HG02884 (cell line): ENCODE measurements around the gene ZFHX3.
"Not testable (repeated sequence)": the region's sequence is repeated elsewhere in the genome, so short reads cannot be mapped to it uniquely, and the experiment has no call there.

ENCODE experiments used
- ATAC-seq: cut with Tn5 transposase; IDR thresholded peaks from one replicate; pipeline ENCODE4 v1.9.1; 2021; ENCODE audit warnings: mild to moderate bottlenecking, moderate library complexity; ENCODE audit not compliant: unreplicated experiment

The ZFHX3 gene

GRCh38 chr16:73000020-73000906 is 47.7 kb downstream of the ZFHX3 start:
- ATAC-seq = no peak

GRCh38 chr16:72999541-73000019 is 48.3 kb downstream of the ZFHX3 start:
- ATAC-seq = no peak

- no peak for ATAC-seq
These were observed 50.8 kb downstream of the ZFHX3 start for GRCh38 chr16:72997141-72997542.

GRCh38 chr16:72996291-72997062 is 51.5 kb downstream of the ZFHX3 start:
- ATAC-seq = no peak

GRCh38 chr16:72995882-72996270 is 52.1 kb downstream of the ZFHX3 start:
- ATAC-seq = not testable (repeated sequence)

GRCh38 chr16:72995151-72995881 is 52.6 kb downstream of the ZFHX3 start:
- ATAC-seq = no peak

GRCh38 chr16:72992142-72992601 is 55.8 kb downstream of the ZFHX3 start:
- no peak for ATAC-seq

- no peak for ATAC-seq
These were observed 56.3 kb downstream of the ZFHX3 start for GRCh38 chr16:72991644-72992043.

GRCh38 chr16:72991211-72991610 is 56.7 kb downstream of the ZFHX3 start:
- ATAC-seq = no peak

GRCh38 chr16:72990571-72990970 is 57.4 kb downstream of the ZFHX3 start:
- no peak for ATAC-seq

- no peak for ATAC-seq
These were observed 58.1 kb downstream of the ZFHX3 start for GRCh38 chr16:72989579-72990551.

GRCh38 chr16:72989203-72989578 is 58.7 kb downstream of the ZFHX3 start:
- ATAC-seq = not testable (repeated sequence)

- no peak for ATAC-seq
These were observed 59.4 kb downstream of the ZFHX3 start for GRCh38 chr16:72988569-72988968.

- ATAC-seq = no peak
These were observed 60.4 kb downstream of the ZFHX3 start for GRCh38 chr16:72987480-72987901.

GRCh38 chr16:72985995-72986394 is 61.9 kb downstream of the ZFHX3 start:
- ATAC-seq = no peak

GRCh38 chr16:72985148-72985941 is 62.6 kb downstream of the ZFHX3 start:
- ATAC-seq = no peak

GRCh38 chr16:72983728-72984350 is 64.1 kb downstream of the ZFHX3 start:
- ATAC-seq = no peak

GRCh38 chr16:72983241-72983640 is 64.7 kb downstream of the ZFHX3 start:
- ATAC-seq = no peak

GRCh38 chr16:72979974-72980373 is 68.0 kb downstream of the ZFHX3 start:
- no peak for ATAC-seq
